ENCODE results near the gene XCR1.

DNA sequence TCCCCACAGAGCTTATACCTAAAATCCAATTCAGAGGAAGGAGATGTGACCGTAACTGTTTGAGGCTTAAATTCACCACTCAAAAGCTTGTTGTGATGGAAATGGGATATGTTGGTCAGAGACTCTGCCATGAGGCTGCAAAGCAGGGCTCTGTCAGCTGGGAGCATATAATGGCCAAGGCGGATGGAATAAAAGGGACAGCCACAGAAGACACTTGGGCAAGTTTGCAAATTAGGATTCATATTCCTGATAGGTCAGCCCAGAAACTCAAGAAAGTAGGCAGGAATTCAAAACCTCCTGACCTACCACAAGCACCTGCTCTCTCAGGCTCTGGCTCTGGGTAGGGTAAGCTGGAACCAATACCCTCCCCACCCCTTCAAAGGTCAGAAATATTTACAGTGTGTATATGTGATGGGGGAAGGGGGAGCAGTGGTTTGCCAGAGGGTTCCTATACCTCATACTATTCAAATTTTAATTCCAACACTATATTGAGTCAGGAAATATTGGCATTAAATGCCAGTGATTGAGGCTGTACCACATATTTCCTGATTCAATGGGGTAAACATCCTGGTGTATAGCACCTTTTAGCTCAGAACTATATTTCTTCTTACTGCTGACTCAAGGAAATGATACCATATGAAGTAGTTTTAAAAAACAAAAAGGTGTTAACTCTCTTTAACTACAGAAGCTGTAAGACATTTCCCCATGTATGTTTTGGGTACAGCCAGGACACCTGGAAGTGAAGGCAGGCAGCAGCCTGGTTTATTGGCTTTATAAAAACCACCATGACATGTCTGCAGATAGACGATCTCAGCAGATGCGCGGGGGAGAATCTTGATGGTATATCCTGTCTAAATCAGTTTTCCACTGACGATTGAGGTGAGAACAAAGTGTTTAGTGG, 50.8 kb downstream of the XCR1 start:
- TF ChIP-seq, protein P1, sequence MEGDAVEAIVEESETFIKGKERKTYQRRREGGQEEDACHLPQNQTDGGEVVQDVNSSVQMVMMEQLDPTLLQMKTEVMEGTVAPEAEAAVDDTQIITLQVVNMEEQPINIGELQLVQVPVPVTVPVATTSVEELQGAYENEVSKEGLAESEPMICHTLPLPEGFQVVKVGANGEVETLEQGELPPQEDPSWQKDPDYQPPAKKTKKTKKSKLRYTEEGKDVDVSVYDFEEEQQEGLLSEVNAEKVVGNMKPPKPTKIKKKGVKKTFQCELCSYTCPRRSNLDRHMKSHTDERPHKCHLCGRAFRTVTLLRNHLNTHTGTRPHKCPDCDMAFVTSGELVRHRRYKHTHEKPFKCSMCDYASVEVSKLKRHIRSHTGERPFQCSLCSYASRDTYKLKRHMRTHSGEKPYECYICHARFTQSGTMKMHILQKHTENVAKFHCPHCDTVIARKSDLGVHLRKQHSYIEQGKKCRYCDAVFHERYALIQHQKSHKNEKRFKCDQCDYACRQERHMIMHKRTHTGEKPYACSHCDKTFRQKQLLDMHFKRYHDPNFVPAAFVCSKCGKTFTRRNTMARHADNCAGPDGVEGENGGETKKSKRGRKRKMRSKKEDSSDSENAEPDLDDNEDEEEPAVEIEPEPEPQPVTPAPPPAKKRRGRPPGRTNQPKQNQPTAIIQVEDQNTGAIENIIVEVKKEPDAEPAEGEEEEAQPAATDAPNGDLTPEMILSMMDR (IDR thresholded peaks at IDR 0.05), result no peak
- no peak for TF ChIP-seq POLR2A (IDR thresholded peaks at IDR 0.05)
- TF ChIP-seq EP300 (IDR thresholded peaks at IDR 0.05), result no peak
